ENCODE measurements around the gene PGPEP1. TPM values are rescaled to one million over a fixed set of nuclear protein-coding genes. Genes with fewer than 3 reads are reported as not detected.
A peak's percentile ranks its signal among the peaks of the same experiment; 100 is the strongest.
"Not testable (repeated sequence)": the region's sequence is repeated elsewhere in the genome, so short reads cannot be mapped to it uniquely, and the experiment has no call there.

Gene PGPEP1
- total and polyA plus RNA-seq, 4 donors = 13.0 to 41.6 (median 15.0) TPM

DNA sequence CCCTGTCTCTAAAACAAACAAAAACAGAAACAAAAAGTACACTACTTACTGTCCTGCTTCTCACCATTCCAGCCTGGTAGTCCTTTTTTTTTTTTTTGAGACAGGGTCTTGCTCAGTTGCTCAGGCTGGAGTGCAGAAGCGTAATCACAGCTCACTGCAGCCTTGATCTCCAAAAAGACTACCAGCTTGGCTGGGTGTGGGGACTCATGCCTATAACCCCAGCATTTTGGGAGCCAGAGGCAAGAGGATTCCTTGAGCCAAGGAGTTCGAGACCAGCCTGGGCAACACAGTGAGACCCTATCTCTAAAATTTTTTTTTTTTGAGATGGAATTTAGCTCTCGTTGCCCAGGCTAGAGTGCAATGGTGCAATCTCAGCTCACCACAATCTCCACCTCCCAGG, 40.4 kb downstream of the PGPEP1 start:
- H3K9ac ChIP-seq (ENCODE audit: insufficient read depth in 1 of 2, low read length in 2 of 2) = no peak overlapping the region
- H3K4me1 ChIP-seq (ENCODE audit: control insufficient read depth in 5 of 5, insufficient read depth in 5 of 5, low read length in 5 of 5) = peaks cover 0 to 5% (median 0%) of the 10 kb centered on the region in 5 donors
- no peak for ATAC-seq (ENCODE audit: insufficient read depth, low FRiP score)

GRCh38 chr19:18383622-18384021, 43.2 kb downstream of the PGPEP1 start:
- not testable (repeated sequence) for H3K9me3 ChIP-seq (ENCODE audit: control insufficient read depth in 4 of 4, insufficient read depth in 3 of 4, low read length in 3 of 4); H3K27me3 ChIP-seq (ENCODE audit: control insufficient read depth in 3 of 3, insufficient read depth in 3 of 3, low read length in 2 of 3); H3K4me3 ChIP-seq; H3K36me3 ChIP-seq (ENCODE audit: control insufficient read depth in 4 of 4, insufficient read depth in 4 of 4, low read length in 4 of 4); H3K9ac ChIP-seq (ENCODE audit: insufficient read depth in 1 of 2, low read length in 2 of 2); H3K27ac ChIP-seq (ENCODE audit: low read depth in 1 of 2, low read length in 1 of 2); DNase-seq; ATAC-seq (ENCODE audit: insufficient read depth, low FRiP score)
- H3K4me1 ChIP-seq (ENCODE audit: control insufficient read depth in 5 of 5, insufficient read depth in 5 of 5, low read length in 5 of 5) = peaks cover 0 to 12% (median 4%) of the 10 kb centered on the region in 5 donors
- 94 to 95% methylated on average over 11 of the region's 11 CpGs for WGBS, 2 donors

More for the DNA sequence above, 40.4 kb downstream of the PGPEP1 start:
- TF ChIP-seq, protein P1, sequence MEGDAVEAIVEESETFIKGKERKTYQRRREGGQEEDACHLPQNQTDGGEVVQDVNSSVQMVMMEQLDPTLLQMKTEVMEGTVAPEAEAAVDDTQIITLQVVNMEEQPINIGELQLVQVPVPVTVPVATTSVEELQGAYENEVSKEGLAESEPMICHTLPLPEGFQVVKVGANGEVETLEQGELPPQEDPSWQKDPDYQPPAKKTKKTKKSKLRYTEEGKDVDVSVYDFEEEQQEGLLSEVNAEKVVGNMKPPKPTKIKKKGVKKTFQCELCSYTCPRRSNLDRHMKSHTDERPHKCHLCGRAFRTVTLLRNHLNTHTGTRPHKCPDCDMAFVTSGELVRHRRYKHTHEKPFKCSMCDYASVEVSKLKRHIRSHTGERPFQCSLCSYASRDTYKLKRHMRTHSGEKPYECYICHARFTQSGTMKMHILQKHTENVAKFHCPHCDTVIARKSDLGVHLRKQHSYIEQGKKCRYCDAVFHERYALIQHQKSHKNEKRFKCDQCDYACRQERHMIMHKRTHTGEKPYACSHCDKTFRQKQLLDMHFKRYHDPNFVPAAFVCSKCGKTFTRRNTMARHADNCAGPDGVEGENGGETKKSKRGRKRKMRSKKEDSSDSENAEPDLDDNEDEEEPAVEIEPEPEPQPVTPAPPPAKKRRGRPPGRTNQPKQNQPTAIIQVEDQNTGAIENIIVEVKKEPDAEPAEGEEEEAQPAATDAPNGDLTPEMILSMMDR (IDR thresholded peaks at IDR 0.05; ENCODE audit: control extremely low read depth, extremely low read depth) = no peak
- H3K27ac ChIP-seq (ENCODE audit: low read depth in 1 of 2, low read length in 1 of 2) = peak overlapping the region in 1 of 2 donors; percentile 44
- no peak overlapping the region for H3K4me3 ChIP-seq
- H3K9me3 ChIP-seq (ENCODE audit: control insufficient read depth in 4 of 4, insufficient read depth in 3 of 4, low read length in 3 of 4) = no peaks in the 10 kb centered on the region
- no peak for DNase-seq
- H3K27me3 ChIP-seq (ENCODE audit: control insufficient read depth in 3 of 3, insufficient read depth in 3 of 3, low read length in 2 of 3) = peaks cover 0 to 3% (median 3%) of the 10 kb centered on the region in 3 donors
- WGBS, 2 donors = 77 to 83% methylated on average over 3 of the region's 3 CpGs
- H3K36me3 ChIP-seq (ENCODE audit: control insufficient read depth in 4 of 4, insufficient read depth in 4 of 4, low read length in 4 of 4) = no peaks in the 10 kb centered on the region

DNA sequence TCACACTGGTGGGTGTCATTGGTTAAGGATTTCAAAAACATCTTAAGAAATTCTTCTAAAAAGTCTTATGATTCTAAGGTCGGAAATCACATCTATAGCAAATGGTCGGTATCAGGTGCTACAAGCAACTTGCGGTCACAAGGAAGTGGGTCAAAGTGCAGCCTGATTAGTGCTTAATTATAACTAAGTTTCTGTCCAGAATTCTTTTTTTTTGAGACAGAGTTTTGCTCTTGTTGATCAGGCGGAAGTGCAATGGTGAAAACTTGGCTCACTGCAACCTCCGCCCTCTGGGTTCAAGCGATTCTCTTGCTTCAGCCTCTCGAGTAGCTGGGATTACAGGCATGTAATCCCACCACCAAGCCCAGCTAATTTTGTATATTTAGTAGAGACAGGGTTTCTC, 44.4 kb downstream of the PGPEP1 start:
- Histone ChIP-seq H3K9ac (ENCODE audit: insufficient read depth in 1 of 2, low read length in 2 of 2) (no peak overlapping the region), H3K27ac (ENCODE audit: low read depth in 1 of 2, low read length in 1 of 2) (no peak overlapping the region), H3K27me3 (ENCODE audit: control insufficient read depth in 3 of 3, insufficient read depth in 3 of 3, low read length in 2 of 3) (peaks cover 0 to 11% (median 3%) of the 10 kb centered on the region in 3 donors), H3K36me3 (ENCODE audit: control insufficient read depth in 4 of 4, insufficient read depth in 4 of 4, low read length in 4 of 4) (peaks cover 0 to 10% (median 0%) of the 10 kb centered on the region in 4 donors), H3K9me3 (ENCODE audit: control insufficient read depth in 4 of 4, insufficient read depth in 3 of 4, low read length in 3 of 4) (peaks cover 0 to 6% (median 0%) of the 10 kb centered on the region in 4 donors), H3K4me3 (no peak overlapping the region), H3K4me1 (ENCODE audit: control insufficient read depth in 5 of 5, insufficient read depth in 5 of 5, low read length in 5 of 5) (peaks cover 0 to 13% (median 4%) of the 10 kb centered on the region in 5 donors)
- ATAC-seq (ENCODE audit: insufficient read depth, low FRiP score) = no peak
- no peak for DNase-seq
- 76 to 82% methylated on average over 7 of the region's 7 CpGs for WGBS, 2 donors
- TF ChIP-seq, protein P1 (IDR thresholded peaks at IDR 0.05; ENCODE audit: control extremely low read depth, extremely low read depth) = no peak

GRCh38 chr19:18385359-18385674, 44.9 kb downstream of the PGPEP1 start:
- Histone ChIP-seq H3K4me1 (ENCODE audit: control insufficient read depth in 5 of 5, insufficient read depth in 5 of 5, low read length in 5 of 5) (peaks cover 0 to 11% (median 4%) of the 10 kb centered on the region in 5 donors), H3K9me3 (ENCODE audit: control insufficient read depth in 4 of 4, insufficient read depth in 3 of 4, low read length in 3 of 4) (peaks cover 0 to 6% (median 0%) of the 10 kb centered on the region in 4 donors), H3K36me3 (ENCODE audit: control insufficient read depth in 4 of 4, insufficient read depth in 4 of 4, low read length in 4 of 4) (peaks cover 0 to 10% (median 0%) of the 10 kb centered on the region in 4 donors), H3K9ac (ENCODE audit: insufficient read depth in 1 of 2, low read length in 2 of 2) (no peak overlapping the region), H3K27me3 (ENCODE audit: control insufficient read depth in 3 of 3, insufficient read depth in 3 of 3, low read length in 2 of 3) (peaks cover 0 to 11% (median 3%) of the 10 kb centered on the region in 3 donors), H3K4me3 (no peak overlapping the region), H3K27ac (ENCODE audit: low read depth in 1 of 2, low read length in 1 of 2) (peak overlapping the region in 1 of 2 donors; percentile 37)
- ATAC-seq (ENCODE audit: insufficient read depth, low FRiP score) (no peak), DNase-seq (no peak)
- TF ChIP-seq, protein P1 (IDR thresholded peaks at IDR 0.05; ENCODE audit: control extremely low read depth, extremely low read depth) = no peak
- 94% methylated on average over 3 of the region's 3 CpGs for WGBS, 2 donors

Measured in lung (tissue), 12 donors.